NCI-H526 treated with DMSO at 0.1 percent for 48 hours (cell line): ENCODE measurements around the gene NSUN5.
"Not testable (repeated sequence)": the region's sequence is repeated elsewhere in the genome, so short reads cannot be mapped to it uniquely, and the experiment has no call there.

Source experiments
- DNase-seq: peaks from one replicate; lab custom pipeline; 2025; lab: John Stamatoyannopoulos, UW

The NSUN5 gene

GRCh38 chr7:73267813-73268212 is 40.8 kb downstream of the NSUN5 start:
- DNase-seq, result not testable (repeated sequence)

GRCh38 chr7:73266719-73267368 is 41.8 kb downstream of the NSUN5 start:
- not testable (repeated sequence) for DNase-seq

- DNase-seq, result not testable (repeated sequence)
Measured at GRCh38 chr7:73262416-73262815, 46.2 kb downstream of the NSUN5 start.
